ENCODE results near the gene FLT3LG. TPM values are rescaled to one million over a fixed set of nuclear protein-coding genes. Genes with fewer than 3 reads are reported as not detected.

The FLT3LG gene
- total RNA-seq (2014; rRNA removed; shearing (Covaris generic)) (1.3 and 1.6 TPM in 2 replicates), polyA plus RNA-seq (2016; fragmentation: Nextera tagmentation; extraction: Ambion mirVana) (4.6 and 5.7 TPM in 2 replicates)

GRCh38 chr19:49473868-49474541 lies at the start of gene FLT3LG:
FLT3LG (plus strand) TSS chr19:49474215; CDS start chr19:49474640, 425 bp downstream.
- no peaks in the 10 kb centered on the region for H3K9me2 ChIP-seq (ENCODE audit: insufficient read depth)
- TF ChIP-seq EZH2phosphoT487 (IDR thresholded peaks at IDR 0.05; ENCODE audit: insufficient read depth, low read depth) (no peak), EZH2 (IDR thresholded peaks at IDR 0.05; ENCODE audit: insufficient read depth, poor library complexity, severe bottlenecking) (no peak)
- in situ Hi-C loops (cut with MboI): no loop called here
- peak within 1 kb of the TSS; percentile 96 for H2AFZ ChIP-seq
- no peaks in the 10 kb centered on the region for H3K9me3 ChIP-seq (ENCODE audit: low read depth)
- H3K9ac ChIP-seq: peak within 1 kb of the TSS; percentile 92
- H3K27ac ChIP-seq: no peak within 1 kb of the TSS
- H3K27me3 ChIP-seq (replicated peaks; ENCODE audit: insufficient read depth): no peaks in the 10 kb centered on the region
- 1 to 2% methylated on average over 28 to 29 of the region's 33 CpGs for WGBS, 2 experiments (ENCODE audit: low coverage in 1 of 2, low lambda C conversion rate in 2 of 2, missing lambda C conversion rate in 2 of 2)
- no peaks in the 10 kb centered on the region for H3K79me2 ChIP-seq (ENCODE audit: insufficient read depth)
- H3F3A ChIP-seq (ENCODE audit: insufficient read depth): no peaks in the 10 kb centered on the region
- H3K4me3 ChIP-seq: peak within 1 kb of the TSS; percentile 99
- H4K20me1 ChIP-seq (ENCODE audit: insufficient read depth): no peaks in the 10 kb centered on the region
- H3K4me2 ChIP-seq (ENCODE audit: unreplicated experiment): peak within 1 kb of the TSS; percentile 95
- peaks cover 4% of the 10 kb centered on the region for H3K4me1 ChIP-seq (ENCODE audit: insufficient read depth)
- peak; percentile 83 for DNase-seq
- no peaks in the 10 kb centered on the region for H3K36me3 ChIP-seq (ENCODE audit: low read depth)

- Histone ChIP-seq H3K27ac (no peak within 1 kb of the TSS), H3K4me3 (no peak within 1 kb of the TSS), H3K9me3 (ENCODE audit: low read depth) (no peaks in the 10 kb centered on the region), H2AFZ (no peak within 1 kb of the TSS), H3K9ac (no peak within 1 kb of the TSS), H3K79me2 (ENCODE audit: insufficient read depth) (no peaks in the 10 kb centered on the region), H3K4me2 (ENCODE audit: unreplicated experiment) (no peak within 1 kb of the TSS), H3K9me2 (ENCODE audit: insufficient read depth) (no peaks in the 10 kb centered on the region), H3K36me3 (ENCODE audit: low read depth) (no peaks in the 10 kb centered on the region), H3F3A (ENCODE audit: insufficient read depth) (no peaks in the 10 kb centered on the region), H3K4me1 (ENCODE audit: insufficient read depth) (0 out of 2 replicates have a peak, but pooled peaks cover 5% of the 10 kb centered on the region), H4K20me1 (ENCODE audit: insufficient read depth) (no peaks in the 10 kb centered on the region), H3K27me3 (replicated peaks; ENCODE audit: insufficient read depth) (peaks cover 87% of the 10 kb centered on the region)
- in situ Hi-C loops (cut with MboI): no loop called here
- DNase-seq: no peak
- 39% methylated on average over 7 of the region's 7 CpGs for WGBS, 2 experiments (ENCODE audit: low coverage in 1 of 2, low lambda C conversion rate in 2 of 2, missing lambda C conversion rate in 2 of 2)
- TF ChIP-seq EZH2phosphoT487 (IDR thresholded peaks at IDR 0.05; ENCODE audit: insufficient read depth, low read depth): no peak
- no peak for TF ChIP-seq EZH2 (IDR thresholded peaks at IDR 0.05; ENCODE audit: insufficient read depth, poor library complexity, severe bottlenecking)
These were observed 48.8 kb upstream of the FLT3LG start, which contains the start of gene GFY for GRCh38 chr19:49425178-49425577. GFY (plus strand) TSS chr19:49425388; CDS start chr19:49426431, 1,043 bp downstream.

GRCh38 chr19:49425922-49426592 lies 48.0 kb upstream of the FLT3LG start:
- 2% methylated on average over 30 of the region's 30 CpGs for WGBS, 2 experiments (ENCODE audit: low coverage in 1 of 2, low lambda C conversion rate in 2 of 2, missing lambda C conversion rate in 2 of 2)
- Histone ChIP-seq H3K9ac (no peak overlapping the region), H3K27me3 (replicated peaks; ENCODE audit: insufficient read depth) (peaks cover 93% of the 10 kb centered on the region), H3K9me2 (ENCODE audit: insufficient read depth) (no peaks in the 10 kb centered on the region), H3K36me3 (ENCODE audit: low read depth) (no peaks in the 10 kb centered on the region), H2AFZ (no peak overlapping the region), H3K4me3 (no peak overlapping the region), H3K79me2 (ENCODE audit: insufficient read depth) (no peaks in the 10 kb centered on the region), H3F3A (ENCODE audit: insufficient read depth) (no peaks in the 10 kb centered on the region), H3K4me2 (ENCODE audit: unreplicated experiment) (no peak overlapping the region), H3K27ac (no peak overlapping the region), H3K9me3 (ENCODE audit: low read depth) (no peaks in the 10 kb centered on the region), H3K4me1 (ENCODE audit: insufficient read depth) (0 out of 2 replicates have a peak, but pooled peaks cover 4% of the 10 kb centered on the region), H4K20me1 (ENCODE audit: insufficient read depth) (no peaks in the 10 kb centered on the region)
- DNase-seq: peak; percentile 72
- in situ Hi-C loops (cut with MboI): no loop called here
- TF ChIP-seq EZH2 (IDR thresholded peaks at IDR 0.05; ENCODE audit: insufficient read depth, poor library complexity, severe bottlenecking) (peak; percentile 15), EZH2phosphoT487 (IDR thresholded peaks at IDR 0.05; ENCODE audit: insufficient read depth, low read depth) (no peak)

GRCh38 chr19:49427339-49427738 lies 46.7 kb upstream of the FLT3LG start:
- Histone ChIP-seq H3K9ac (no peak overlapping the region), H3K4me1 (ENCODE audit: insufficient read depth) (no peaks in the 10 kb centered on the region), H3F3A (ENCODE audit: insufficient read depth) (no peaks in the 10 kb centered on the region), H2AFZ (no peak overlapping the region), H3K79me2 (ENCODE audit: insufficient read depth) (no peaks in the 10 kb centered on the region), H3K9me3 (ENCODE audit: low read depth) (no peaks in the 10 kb centered on the region), H3K4me2 (ENCODE audit: unreplicated experiment) (no peak overlapping the region), H3K4me3 (no peak overlapping the region), H3K27me3 (replicated peaks; ENCODE audit: insufficient read depth) (peaks cover 95% of the 10 kb centered on the region), H3K27ac (no peak overlapping the region), H3K36me3 (ENCODE audit: low read depth) (no peaks in the 10 kb centered on the region), H4K20me1 (ENCODE audit: insufficient read depth) (no peaks in the 10 kb centered on the region), H3K9me2 (ENCODE audit: insufficient read depth) (no peaks in the 10 kb centered on the region)
- in situ Hi-C loops (cut with MboI): no loop called here
- no peak for TF ChIP-seq EZH2phosphoT487 (IDR thresholded peaks at IDR 0.05; ENCODE audit: insufficient read depth, low read depth)
- TF ChIP-seq EZH2 (IDR thresholded peaks at IDR 0.05; ENCODE audit: insufficient read depth, poor library complexity, severe bottlenecking): no peak
- no peak for DNase-seq
- 32 to 34% methylated on average over 10 to 12 of the region's 12 CpGs for WGBS, 2 experiments (ENCODE audit: low coverage in 1 of 2, low lambda C conversion rate in 2 of 2, missing lambda C conversion rate in 2 of 2)

Data from GM23248 (cell line).